IMR-90 (cell line): ENCODE measurements around the gene BCAT1.

Source experiments
- BHLHE40 ChIP-seq: fragments of 150-350 bp; IDR thresholded peaks from 2 replicates; pipeline ENCODE4 v1.6.1; 2016; ENCODE audit warnings: mild to moderate bottlenecking, low read depth, low read length
- CEBPB ChIP-seq: IDR thresholded peaks from 2 replicates; pipeline ENCODE4 v1.6.1; 2012; ENCODE audit warnings: low read depth, low read length, improper control_type of control experiment
- CTCF ChIP-seq: conservative IDR thresholded peaks from 2 replicates; pipeline ENCODE4 v1.5.1; 2012; ENCODE audit warnings: mild to moderate bottlenecking, low read depth, low read length, improper control_type of control experiment
- ELK1 ChIP-seq: fragments of 150-350 bp; IDR thresholded peaks from 2 replicates; pipeline ENCODE4 v1.6.1; 2016; ENCODE audit warnings: low read depth, mild to moderate bottlenecking, low read length, moderate library complexity, borderline replicate concordance
- MAFK ChIP-seq: IDR thresholded peaks from 2 replicates; pipeline ENCODE4 v1.6.1; 2012; ENCODE audit warnings: low read depth, low read length, improper control_type of control experiment
- POLR2A ChIP-seq: IDR thresholded peaks from 2 replicates; pipeline ENCODE4 v1.6.1; 2012; ENCODE audit warnings: mild to moderate bottlenecking, low read depth, low read length
- RAD21 ChIP-seq: IDR thresholded peaks from 2 replicates; pipeline ENCODE4 v1.6.1; 2012; ENCODE audit warnings: low read length, improper control_type of control experiment
- RCOR1 ChIP-seq: IDR thresholded peaks from 2 replicates; pipeline ENCODE4 v1.6.1; 2012; ENCODE audit warnings: mild to moderate bottlenecking, low read length, improper control_type of control experiment; ENCODE audit not compliant: insufficient replicate concordance
- RFX5 ChIP-seq: IDR thresholded peaks from 2 replicates; pipeline ENCODE4 v1.8.0; 2012; ENCODE audit warnings: low read depth, mild to moderate bottlenecking, low read length, moderate library complexity
- SMC3 ChIP-seq: fragments of 150-350 bp; IDR thresholded peaks from 2 replicates; pipeline ENCODE4 v1.6.1; 2016; ENCODE audit warnings: low read depth, mild to moderate bottlenecking, antibody characterized with exemption, low read length, moderate library complexity
- USF2 ChIP-seq: fragments of 150-350 bp; IDR thresholded peaks from 2 replicates; pipeline ENCODE4 v1.6.1; 2017; ENCODE audit warnings: mild to moderate bottlenecking, antibody characterized with exemption, low read length, low read depth

- TF ChIP-seq RAD21 (no peak), CTCF (no peak), POLR2A (no peak), RCOR1 (no peak), MAFK (no peak), RFX5 (no peak), SMC3 (no peak), BHLHE40 (no peak), CEBPB (no peak), ELK1 (no peak), USF2 (no peak)
Observed at GRCh38 chr12:24907464-24907863, 41.4 kb downstream of the BCAT1 start.
